HS-5 (cell line): ENCODE data around the gene SH3BP5L.

Source experiments
- DNase-seq: peaks from one replicate; pipeline ENCODE4 v3.0.0-alpha.2; 2012; ENCODE audit warnings: low read depth

The SH3BP5L gene

GRCh38 chr1:248825909-248826760 lies at the start of gene SH3BP5L:
SH3BP5L (minus strand) TSS chr1:248825915; CDS start chr1:248824935, 980 bp downstream.
- DNase-seq: peak; percentile 95

GRCh38 chr1:248873993-248874533 lies 48.3 kb upstream of the SH3BP5L start:
- DNase-seq: peak; percentile 89

DNA sequence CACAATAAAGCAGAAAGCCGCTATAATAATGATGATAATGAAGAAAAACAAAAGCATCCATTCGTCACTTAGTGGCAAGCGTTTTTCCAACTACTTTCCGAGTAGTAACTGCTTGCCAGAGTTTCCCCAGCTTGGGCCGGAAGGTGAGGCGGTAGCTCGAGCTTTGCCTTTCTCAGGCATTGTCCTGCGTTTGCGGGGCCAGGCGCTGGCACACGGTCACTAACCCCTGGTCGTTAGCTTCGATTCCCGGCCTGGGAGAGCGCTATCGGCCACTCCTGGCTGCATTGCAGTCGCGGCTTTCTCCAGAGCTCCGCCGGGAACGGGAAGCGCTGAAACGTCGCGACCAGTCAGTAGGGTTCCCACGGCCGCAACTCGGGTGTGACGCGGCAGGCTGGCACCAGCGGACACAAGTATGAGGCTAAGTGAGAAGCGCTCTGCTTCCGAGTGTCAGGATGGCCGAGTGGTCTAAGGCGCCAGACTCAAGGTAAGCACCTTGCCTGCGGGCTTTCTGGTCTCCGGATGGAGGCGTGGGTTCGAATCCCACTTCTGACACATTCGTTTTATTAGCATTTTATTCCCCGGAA lies 47.8 kb upstream of the SH3BP5L start:
- peak; percentile 93 for DNase-seq

DNA sequence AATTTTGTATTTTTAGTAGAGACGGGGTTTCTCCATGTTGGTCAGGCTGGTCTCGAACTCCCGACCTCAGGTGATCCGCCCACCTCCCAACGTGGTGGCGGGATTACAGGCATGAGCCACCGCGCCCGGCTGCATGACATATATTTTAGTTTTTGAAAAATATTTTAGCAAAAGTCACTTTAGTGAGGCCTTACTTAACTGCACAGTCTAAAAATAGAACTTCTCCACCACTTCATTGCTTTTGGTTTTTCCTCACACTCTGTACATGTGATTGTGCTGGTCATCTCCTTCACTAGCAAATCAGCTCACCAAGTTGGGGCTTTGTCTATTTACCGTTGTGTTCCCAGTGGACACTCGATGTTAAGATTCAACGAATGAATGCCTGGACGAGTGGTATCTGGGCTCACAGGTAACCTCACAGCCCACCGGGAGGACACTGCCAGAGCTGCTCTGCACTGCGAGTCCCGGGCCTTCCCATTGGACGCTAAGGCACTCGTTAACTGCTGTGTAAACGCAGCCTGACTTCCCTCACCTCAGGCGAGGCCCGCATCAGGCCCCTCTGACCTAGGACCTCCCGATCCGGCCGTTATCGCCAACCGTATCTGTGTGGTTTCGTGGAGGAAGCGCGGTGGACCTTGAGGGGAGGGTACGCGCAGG lies 47.2 kb upstream of the SH3BP5L start:
- peak; percentile 47 for DNase-seq

- no peak for DNase-seq
Measured at GRCh38 chr1:248871837-248872401, 46.2 kb upstream of the SH3BP5L start.

- DNase-seq: no peak
Measured at GRCh38 chr1:248862998-248863881, 37.5 kb upstream of the SH3BP5L start.

DNA sequence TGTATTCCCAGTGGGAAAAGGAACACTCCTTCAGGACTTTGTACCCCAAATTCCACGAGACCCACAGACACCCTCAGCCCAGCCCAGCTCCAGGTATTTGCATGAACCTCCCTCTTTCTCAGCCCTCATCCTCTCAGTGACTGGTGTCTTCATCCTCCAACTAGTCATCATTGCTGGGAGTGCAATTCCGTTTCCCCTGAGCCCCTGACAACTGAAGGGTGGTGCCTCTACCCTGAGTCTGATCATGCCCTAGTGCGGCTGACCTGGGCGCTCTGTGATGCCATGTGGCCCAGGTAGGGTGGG lies 36.9 kb upstream of the SH3BP5L start:
- no peak for DNase-seq

DNA sequence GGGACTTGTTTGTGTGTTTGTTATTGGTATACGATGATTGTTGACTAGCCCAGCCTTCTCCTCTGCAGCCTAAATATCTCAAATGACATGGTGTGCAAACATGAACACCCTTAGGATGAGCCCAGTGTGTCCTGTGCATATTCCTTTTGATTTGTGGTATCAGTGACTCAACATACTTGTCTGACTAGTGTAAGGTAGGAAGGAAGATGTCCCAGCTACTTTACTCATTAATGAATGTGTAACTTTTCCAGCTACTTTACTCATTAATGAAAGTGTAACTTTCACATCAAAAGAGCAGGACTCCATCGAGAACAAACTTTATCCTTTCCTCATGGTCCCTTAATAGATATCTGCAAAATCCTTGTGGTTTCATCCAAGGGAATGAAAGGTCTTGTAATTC lies 35.9 kb upstream of the SH3BP5L start:
- DNase-seq: no peak

DNA sequence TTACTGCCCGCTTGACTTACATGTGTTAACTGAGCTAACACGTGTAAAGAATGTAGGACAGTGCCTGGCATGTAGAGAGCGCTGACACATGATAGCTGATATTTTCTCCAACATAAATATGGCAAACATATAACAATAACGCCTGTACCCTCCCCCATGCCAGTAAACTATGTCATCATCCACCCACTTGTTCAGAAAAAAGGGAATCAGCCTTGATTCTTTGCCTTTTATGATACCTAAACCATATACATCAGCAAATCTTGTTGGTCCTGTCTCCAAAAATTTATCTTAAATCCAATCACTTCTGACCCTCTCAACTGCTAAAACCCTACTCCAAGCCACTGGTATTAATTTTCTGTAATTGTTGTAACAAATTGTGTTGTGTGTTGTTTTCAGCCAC lies 34.3 kb upstream of the SH3BP5L start:
- DNase-seq: no peak

DNA sequence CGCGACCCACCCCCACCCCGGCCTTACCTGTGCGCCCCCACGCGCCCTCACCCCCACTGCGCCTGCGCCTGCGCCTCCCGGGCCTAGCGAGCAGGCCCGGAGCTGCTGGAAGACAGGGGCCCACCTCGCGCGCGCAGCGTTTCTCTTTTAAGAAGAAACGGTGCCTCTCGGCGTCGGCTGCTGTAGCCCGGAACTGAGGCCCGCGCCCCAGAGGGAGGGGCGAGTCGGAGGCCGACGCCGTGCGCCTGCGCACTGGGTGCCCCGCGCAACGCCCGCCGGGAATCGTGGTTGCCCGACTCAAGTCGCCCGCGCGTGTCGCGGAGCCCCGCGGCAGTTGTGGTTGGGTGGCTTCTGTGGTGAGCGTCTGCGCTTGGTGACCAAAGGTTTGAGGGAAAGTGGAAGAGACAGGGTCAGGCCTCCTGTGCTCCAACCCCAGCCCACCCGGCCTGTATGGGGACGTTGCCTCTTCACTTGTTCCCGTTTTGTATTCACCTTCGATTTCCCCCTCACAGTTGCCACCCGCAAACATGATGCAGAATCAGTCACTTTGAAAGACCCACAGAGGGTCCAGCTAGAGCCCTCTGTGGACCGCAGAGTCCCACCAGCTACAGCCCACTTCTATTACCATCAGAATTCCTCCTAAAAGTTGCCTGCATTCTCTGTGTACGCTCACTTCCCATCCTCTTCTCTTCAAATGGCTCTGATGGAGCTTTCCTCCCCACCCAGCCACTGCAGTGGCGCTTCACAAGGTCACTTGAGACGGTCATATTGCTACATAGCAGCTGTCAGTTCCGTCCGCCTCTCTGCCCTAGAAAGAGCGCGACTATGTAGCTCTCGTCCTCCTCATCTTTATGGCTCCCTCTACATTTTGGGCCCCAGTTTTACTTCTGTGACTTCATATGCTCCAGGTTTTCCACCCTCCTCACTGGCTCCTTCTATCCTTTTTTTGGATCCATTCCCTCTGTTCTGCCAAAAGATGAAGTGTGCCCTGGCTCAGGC lies 33.5 kb upstream of the SH3BP5L start, which contains the start of gene ZNF692:
Gene ZNF692 (minus strand): TSS at position 195 of the 999 bp plus-strand sequence. CDS start 776 bp downstream, outside the sequence.
- DNase-seq: peak; percentile 74

DNA sequence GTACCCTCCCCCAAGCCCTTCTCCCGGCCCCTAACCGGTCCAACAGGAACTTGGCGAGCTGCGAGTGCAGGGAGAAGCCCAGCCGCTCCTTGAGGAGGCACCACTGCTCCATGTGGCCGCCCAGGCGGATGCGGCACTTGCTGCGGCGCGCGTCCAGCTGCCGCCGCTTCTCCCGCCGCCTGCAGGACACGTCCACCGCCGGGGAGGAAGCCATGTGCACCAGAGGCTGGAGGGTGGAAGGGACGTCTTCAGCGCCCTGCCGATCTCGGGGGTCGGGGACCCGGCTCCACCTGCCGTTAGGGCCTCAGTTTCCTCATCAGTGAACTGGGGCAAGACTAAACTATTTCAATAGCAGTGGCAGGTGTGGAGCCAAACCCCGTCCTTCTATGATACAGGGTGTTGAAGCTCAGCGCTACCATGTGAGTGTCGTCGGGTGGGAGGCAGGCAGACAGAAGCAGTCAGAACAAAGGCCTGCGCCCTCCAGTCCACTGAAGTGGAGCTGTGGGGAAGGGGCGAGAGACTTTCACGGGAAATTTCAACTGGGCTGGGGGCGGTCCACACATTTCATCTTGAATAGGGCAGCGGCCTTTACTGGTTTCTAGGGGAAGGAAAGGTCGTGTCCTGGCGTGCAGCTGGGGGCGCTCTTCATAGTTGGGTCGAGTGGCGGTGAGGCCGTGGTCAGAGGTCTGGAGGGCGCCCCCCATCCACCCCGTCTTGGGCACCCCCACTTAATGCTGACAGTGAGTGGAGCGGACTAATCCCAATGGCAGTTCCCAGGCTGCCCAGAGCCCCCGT lies 32.6 kb upstream of the SH3BP5L start:
- no peak for DNase-seq

DNA sequence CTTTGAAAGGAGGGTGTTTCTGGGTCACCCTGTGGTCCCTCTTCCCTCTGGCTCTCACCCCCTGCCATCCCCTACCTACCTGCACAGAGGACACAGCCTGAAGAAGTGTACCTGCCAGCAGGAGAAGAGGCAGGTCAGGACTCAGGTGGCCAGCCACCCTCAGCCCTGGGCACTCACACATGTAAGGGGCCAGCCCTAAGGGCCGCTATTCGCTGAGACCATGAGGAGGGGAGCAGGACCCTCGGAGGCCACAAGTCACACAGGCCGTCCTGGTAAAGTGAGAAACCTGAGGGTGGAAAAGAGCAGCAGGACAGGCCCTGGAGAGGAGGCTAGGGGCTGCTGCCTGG lies 32.0 kb upstream of the SH3BP5L start:
- DNase-seq: no peak

GRCh38 chr1:248857201-248857600 lies 31.5 kb upstream of the SH3BP5L start:
- DNase-seq: no peak

DNA sequence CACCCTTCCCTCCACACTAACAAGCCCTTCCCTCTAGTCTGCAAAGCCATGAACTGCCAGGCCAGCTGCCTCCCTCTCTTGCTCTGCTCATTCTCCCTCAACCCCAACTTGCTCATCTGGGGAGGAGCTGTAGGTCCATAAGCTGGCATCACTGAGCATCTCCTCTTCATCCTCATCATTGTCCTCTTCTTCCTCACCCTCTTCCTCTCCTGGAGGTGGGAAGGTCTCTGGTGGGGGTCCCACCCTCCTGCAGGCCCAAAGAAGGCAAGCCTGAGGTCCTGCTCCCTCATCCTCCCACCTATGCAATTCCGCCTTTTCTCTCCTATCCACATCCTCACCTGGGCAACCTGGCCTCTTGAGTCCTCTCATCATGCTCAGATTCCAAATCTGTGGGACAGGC lies 30.5 kb upstream of the SH3BP5L start:
- DNase-seq: no peak

- DNase-seq: no peak
Measured at GRCh38 chr1:248855580-248855979, 29.9 kb upstream of the SH3BP5L start.

DNA sequence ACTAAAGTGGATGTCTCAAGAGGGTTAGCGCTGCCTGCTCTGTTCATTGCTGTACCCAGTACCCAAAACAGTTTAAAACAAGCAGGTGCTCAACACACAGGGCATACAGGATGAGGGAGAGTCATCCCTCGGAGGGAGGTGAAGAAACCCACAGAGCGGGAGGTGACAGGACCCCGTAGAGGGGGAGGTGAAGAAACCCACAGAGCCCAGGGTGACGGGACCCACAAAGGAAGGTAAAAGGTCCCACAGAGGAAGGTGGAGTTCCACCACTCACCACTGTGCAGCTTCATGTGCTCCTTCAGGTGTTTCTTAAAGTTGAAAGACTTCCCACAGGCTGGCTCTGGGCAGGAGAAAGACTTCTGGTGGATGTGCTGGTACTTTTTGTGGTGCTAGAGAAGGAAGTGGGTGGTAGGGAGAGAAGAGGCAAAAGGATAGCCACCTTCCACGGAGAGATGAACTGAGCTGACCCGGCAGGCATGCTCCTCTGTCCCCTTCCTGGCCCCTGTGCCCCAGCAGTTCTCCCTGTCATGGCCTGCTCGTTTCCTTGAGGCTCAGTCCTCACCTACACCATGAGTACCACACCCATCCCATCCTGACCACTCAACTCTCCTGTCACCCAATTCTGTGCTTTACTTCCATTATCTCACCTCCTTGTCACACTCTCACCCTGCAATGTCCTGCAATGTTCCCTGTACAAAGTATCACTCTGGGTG lies 28.1 kb upstream of the SH3BP5L start:
- no peak for DNase-seq

DNA sequence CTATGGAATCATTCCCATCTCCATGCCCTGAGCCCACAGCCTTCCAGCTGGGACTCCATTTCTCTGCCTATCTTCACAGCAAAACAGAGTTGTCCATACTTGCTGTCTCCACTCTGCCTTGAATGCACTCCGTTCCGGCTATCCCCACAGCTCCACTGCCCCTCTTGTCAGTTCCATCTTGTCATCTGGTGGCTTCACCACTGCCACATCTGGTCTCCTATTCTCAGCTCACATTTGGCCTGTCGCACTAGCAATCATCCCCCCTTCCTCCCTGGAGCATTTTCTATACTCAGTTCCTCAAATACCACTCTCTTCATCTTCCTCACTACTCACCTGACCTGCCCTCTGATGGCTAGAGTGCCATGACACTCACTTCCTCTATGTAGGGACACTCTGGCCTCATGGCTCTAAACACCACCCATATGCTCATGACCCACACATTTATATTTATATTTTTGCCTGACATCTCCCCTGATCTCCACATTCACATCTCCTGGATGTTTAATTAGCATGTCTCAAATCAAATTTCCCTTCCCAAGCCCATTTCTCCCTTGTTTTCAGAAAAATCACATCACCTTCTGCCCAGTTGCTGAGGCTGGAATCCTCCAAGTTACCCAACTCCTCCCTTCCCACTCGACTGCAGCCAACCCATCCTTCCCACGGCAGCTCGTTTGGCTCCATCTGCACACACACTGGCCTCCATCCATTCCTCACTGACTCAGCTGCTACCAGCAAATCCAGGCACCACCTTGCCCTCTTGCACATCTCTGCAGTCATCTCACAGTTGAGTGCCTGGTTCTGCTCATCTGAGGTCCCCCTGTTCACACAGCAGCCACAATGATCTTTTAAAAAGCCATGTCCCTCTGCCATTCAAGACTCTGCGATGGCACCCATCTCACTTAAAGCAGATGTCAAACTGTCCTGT lies 27.0 kb upstream of the SH3BP5L start:
- no peak for DNase-seq

GRCh38 chr1:248851390-248851789 lies 25.7 kb upstream of the SH3BP5L start:
- DNase-seq: no peak
